ENCODE measurements around the gene OR1F1.

GRCh38 chr16:3158510-3159314 lies 29.3 kb upstream of the OR1F1 start:
- TF ChIP-seq POLR2AphosphoS5 (IDR thresholded peaks at IDR 0.05; ENCODE audit: insufficient read depth in 1 of 2, low read depth in 1 of 2), result peak in 1 of 2 donors; percentile 68
- no peak for TF ChIP-seq CTCF (IDR thresholded peaks at IDR 0.05)
- TF ChIP-seq POLR2A (IDR thresholded peaks at IDR 0.05), result peak in 1 of 2 donors; percentile 65
